Head of caudate nucleus (tissue), 42 donors: ENCODE data around the gene MTOR.
A peak's percentile ranks its signal among the peaks of the same experiment; 100 is the strongest.

Experiments
- DNase-seq, 42 donors: peaks; one replicate each; pipeline versions ENCODE4 v3.0.0 to v3.0.0-alpha.2; 2020 to 2021; ENCODE audit warnings: mixed read lengths in 7 of 42
- intact Hi-C: fragments of 100-400 bp; cut with DNase I; formaldehyde crosslinking; loops from one replicate; pipeline ENCODE4 v1.15.0; 2022

MTOR gene

GRCh38 chr1:11158720-11159321 lies 103.5 kb downstream of the MTOR start:
- peak in 12 of 42 donors; percentile 10 to 59 (median 37) for DNase-seq
- intact Hi-C loops, result no loop called here

GRCh38 chr1:11158291-11158690 lies 104.1 kb downstream of the MTOR start:
- intact Hi-C loops, result no loop called here

DNA sequence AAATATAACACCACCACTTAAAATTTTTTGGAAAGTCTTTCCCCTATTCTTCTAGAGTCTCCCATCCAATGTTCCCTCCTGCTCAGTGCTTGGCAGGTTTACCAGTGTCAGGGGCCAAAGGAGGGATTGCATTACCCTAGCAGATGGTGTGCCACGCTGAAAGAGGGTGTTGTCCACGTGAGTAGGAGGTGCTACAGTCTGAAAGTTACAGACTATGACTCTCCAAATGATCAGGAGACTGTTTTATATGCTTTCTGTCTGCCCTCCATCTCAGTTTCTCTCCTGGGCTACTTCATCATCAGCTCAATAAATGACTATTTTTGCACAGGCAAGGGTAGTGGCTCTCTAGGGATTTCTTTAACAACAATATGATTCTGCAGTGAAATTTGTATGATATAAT lies 104.5 kb downstream of the MTOR start:
- intact Hi-C loops, result no loop called here

More at GRCh38 chr1:11158291-11158690, 104.1 kb downstream of the MTOR start:
- no peak for DNase-seq

DNA sequence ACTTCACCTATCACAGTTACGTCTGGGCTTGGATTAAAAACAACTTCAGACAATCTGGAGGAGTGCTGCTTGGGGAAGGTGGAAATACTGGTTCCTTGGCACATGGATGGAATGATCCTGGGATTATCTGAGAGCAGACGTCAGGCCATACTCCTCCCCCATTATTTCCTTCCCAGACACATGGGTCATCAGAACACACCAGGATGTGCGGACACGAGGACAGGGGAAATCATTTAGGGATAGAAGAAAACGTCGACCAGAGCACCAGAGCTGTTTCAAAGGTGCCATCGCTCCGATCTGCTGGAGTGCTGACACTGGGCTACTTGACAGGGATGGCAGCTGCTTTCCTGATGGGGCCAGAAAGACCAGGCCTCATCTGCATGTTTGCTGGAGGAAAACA lies 105.0 kb downstream of the MTOR start:
- no peak for DNase-seq

More for the DNA sequence above, 104.5 kb downstream of the MTOR start:
- peak in 2 of 42 donors; percentile 16 to 51 for DNase-seq

GRCh38 chr1:11156963-11157362 lies 105.4 kb downstream of the MTOR start:
- intact Hi-C loops, result no loop called here
- DNase-seq, result no peak

More for the DNA sequence above, 105.0 kb downstream of the MTOR start:
- intact Hi-C loops, result no loop called here

- DNase-seq, result no peak
- intact Hi-C loops, result no loop called here
These were observed 105.9 kb downstream of the MTOR start for GRCh38 chr1:11156441-11156840.

DNA sequence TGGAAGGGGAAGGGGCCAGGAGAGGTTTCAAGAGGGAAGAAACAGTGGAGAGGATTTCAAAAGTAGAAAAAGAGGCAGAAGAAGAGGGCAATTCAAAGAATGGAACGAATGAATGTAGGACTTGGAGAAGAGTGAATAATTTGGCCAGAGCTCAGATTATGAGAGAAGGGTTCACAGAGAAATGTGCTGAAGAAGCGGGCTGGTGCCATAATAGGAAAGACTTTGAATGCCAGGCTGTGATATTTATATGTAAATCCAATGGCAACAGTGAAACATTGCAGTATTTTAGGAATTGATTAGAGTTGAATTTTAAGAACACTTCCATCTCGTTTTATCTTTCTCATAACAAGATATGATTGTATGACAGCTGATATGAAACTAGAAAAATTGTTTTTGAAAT lies 109.2 kb downstream of the MTOR start:
- no peak for DNase-seq
- intact Hi-C loops, result no loop called here

GRCh38 chr1:11152755-11153154 lies 109.6 kb downstream of the MTOR start:
- DNase-seq, result no peak
- intact Hi-C loops, result no loop called here

DNA sequence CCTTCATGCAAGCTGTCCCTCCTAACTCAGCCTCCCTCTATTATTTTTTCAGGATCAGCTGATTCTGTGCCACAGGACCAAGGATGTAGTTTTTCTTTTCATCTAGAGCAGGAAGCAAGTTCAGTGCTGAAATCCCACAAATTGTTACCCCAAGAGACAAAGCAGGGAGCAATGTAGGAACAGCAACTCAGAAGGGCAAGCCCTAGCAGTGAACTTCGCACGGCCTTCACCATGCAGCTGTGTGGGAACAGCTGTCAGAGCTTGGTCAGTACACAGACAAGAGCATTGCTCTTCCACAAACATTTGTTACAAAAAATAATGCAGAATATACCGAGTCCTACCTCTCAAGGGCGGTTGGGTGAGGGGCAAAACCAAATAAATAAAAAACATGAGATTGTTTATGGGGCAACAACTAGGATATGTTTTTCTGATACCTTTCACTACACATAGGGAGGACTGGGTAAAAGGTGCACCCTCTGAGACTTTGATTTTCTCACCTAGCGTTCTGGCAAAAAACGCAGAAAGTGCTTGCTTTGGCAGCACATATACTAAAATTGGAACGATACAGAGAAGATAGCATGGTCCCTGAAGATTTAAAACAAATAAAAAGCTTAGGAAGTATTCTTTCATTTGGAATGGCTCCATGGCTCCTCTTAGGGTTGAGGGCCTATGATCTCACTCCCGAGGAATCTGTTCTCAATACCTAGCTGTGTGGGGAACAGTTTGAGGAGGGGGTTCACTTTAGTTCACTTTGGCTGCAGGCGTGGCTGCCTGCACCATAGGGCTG lies 110.3 kb downstream of the MTOR start:
- intact Hi-C loops, result no loop called here
- no peak for DNase-seq

DNA sequence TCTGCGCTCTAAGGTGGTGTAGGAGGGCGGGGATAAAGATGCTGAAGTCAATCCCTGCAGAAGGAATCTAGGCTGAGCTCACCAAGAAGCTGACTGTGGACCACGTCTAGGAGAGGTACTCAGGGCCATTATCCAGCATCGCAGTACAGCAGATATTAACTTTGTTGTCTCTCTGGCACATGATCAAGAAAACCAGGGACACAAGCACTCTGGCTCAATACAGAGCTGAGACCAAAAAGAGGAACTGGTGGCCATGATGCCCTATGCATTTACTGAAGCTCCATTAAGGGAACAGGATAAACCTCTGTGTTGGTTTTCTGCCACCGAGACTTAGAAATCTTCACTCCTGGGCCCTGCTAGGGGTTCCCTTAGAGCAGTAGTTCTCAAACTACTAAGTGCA lies 111.2 kb downstream of the MTOR start:
- intact Hi-C loops, result no loop called here
- no peak for DNase-seq

- no peak for DNase-seq
- intact Hi-C loops, result no loop called here
These were observed 112.0 kb downstream of the MTOR start for GRCh38 chr1:11150326-11150725.

- intact Hi-C loops, result no loop called here
- DNase-seq, result no peak
These were observed 115.1 kb downstream of the MTOR start for GRCh38 chr1:11147197-11147770.

DNA sequence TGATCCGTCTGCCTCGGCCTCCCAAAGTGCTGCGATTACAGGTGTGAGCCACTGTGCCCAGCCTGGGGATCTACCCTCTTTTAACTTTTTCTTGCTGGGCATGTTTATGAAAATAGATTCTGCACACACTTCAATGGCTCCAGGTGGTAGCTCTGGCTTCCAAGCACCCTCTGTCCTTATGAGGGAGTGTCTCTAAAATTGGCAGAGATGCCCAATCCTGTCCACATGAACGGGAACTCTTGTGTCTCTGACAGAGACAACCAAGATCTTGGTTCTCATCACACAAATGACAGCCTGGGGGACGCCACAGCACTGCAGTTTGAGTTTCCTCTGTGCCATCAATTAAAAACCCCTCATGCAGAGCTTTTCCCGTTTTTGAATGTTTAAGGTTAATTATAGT lies 116.6 kb downstream of the MTOR start:
- intact Hi-C loops, result no loop called here

DNA sequence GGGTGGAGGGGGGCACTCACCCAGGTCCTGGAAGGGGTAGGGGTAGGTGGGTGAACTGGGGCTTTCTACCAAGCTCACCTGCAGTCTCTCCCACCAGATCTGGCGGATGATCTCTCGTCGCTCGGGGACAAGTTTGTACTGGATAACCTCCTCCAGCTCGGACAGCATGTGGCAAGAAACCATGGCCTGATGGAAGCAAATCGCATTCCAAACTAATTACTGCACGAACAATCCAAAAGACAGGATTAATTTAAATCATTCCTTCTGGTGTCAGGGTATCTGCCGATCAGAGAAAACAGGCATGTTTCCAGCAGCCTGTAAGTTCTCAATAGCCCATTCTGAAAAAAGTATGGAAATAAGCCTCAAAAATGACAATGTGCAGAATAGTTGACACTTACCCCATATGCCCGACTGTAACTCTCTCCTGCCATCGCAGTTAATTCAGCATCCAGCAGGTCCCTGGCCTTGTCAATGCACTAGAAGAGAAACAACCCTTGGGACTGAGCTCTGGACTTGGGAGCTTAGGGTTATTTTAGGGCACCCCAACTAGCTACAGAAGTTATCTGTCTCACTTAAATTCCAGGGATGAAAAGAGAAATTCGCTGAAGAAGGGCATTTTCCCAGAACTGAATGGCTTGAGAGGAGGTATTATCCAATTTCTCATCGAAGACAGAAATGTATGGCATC lies 117.6 kb downstream of the MTOR start:
- no peak for DNase-seq
- intact Hi-C loops, result no loop called here

More for the DNA sequence above, 116.6 kb downstream of the MTOR start:
- DNase-seq, result no peak

- DNase-seq, result no peak
These were observed 118.4 kb downstream of the MTOR start for GRCh38 chr1:11143907-11144306.

DNA sequence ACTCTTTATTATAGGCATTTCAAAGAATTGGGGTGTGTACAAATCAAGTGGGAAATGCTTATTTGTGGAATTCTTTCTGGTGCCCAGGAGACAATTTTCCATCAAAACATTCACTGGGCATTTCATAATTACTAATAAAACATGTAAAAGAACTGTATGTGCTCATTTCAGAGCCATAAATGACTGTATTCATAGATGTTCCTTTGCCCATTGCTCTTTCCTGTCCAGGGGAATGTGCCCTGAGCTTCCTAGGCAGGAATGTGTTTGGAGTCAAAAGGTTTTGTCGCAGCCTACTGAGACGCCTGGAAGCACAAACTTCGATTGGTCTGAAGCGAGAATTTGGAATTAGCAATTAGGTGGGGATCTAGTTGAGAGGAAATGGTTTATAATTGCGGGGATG lies 119.0 kb downstream of the MTOR start:
- intact Hi-C loops, result no loop called here

More at GRCh38 chr1:11143907-11144306, 118.4 kb downstream of the MTOR start:
- intact Hi-C loops, result no loop called here

DNA sequence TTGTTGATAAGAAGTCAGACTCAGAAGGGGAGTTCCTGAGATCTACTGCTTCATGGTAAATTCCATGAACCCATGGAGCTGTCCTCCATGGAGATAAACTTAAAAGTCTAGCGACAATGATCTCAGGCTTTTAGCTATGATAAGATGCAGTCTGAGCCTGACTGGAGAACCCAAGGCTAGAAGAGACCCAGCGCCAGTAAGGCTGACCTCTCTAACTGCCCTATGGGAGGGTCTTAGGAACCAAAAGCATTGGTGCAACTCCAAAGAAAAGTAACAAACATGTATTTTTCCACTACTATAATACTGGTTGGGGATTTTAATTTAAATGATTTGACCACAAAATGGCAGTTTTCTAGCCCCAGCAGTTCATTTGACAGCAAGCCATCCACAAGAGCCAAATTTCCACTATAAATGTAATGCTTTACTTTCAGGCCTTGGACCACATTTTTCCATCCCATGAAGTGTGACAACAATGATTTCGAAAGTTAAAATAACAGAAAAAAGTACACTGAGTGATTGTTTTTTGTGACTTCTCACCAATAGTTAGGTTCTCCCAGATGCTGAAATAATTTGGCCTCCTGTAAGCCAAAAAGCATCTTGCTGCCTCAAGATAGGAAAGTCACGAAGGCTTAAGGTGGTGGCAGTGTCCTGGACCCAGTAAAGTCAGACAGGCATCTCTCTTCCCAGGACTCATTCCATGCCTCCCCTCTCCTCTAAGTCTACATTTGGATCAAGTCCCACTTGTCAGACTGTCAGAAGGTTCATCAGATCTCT lies 119.5 kb downstream of the MTOR start:
- intact Hi-C loops, result no loop called here
- no peak for DNase-seq

More for the DNA sequence above, 119.0 kb downstream of the MTOR start:
- no peak for DNase-seq

DNA sequence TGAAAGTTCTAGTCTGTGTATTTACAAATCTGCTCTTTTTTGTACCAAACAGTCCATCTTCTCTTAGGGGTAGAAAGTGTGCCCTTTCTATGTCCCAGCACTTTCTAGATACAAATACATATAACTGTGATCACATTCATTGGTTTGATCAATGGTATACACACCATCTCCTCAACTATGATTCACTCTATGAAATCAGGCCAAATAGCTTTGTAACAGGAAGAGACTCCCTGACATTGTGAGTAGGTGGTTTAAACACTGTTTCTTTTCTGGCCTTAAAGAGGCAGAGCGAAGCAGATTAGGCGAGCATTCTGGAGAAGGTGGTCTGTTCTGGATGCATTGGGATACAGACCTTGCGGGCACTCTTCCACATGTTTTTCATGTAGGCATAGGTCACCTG lies 123.4 kb downstream of the MTOR start:
- intact Hi-C loops, result no loop called here

DNA sequence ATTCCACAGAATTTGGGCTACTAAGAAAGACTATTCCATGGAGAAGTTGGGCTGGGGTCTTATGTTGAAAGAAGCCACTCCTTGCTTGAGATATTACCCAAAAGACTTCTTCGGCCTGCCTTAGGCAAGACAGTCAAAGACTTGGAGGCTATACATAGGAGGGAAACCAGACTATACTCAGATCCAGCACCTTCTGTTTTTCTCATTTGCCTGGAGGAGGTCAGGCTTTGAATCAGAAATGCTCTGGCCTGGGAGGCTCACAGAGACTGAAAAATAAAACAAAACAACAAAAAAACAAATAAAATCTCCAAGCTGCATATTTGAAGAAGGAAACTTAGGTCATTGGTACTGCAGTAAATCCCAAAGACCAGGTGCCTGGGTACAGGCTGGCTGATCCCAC lies 124.3 kb downstream of the MTOR start:
- no peak for DNase-seq
- intact Hi-C loops, result no loop called here

More for the DNA sequence above, 123.4 kb downstream of the MTOR start:
- DNase-seq, result peak in 1 of 42 donors; percentile 18
